Liver (tissue), 9 donors: Measurements from ENCODE around the gene COPG2. TPM values are rescaled to one million over a fixed set of nuclear protein-coding genes. Genes with fewer than 3 reads are reported as not detected.
"Not testable (repeated sequence)": the region's sequence is repeated elsewhere in the genome, so short reads cannot be mapped to it uniquely, and the experiment has no call there.

Experiments
- DNase-seq: peaks from one replicate; pipeline ENCODE4 v3.0.0-alpha.2; 2017; ENCODE audit warnings: low spot score
- H3K27ac ChIP-seq, 2 donors: one replicate each; pipeline ENCODE4 v1.7.0; 2013; ENCODE audit warnings: inconsistent platforms in 2 of 2, low read length in 2 of 2, control low read depth in 1 of 2, low read depth in 1 of 2, mild to moderate bottlenecking in 1 of 2
- H3K27me3 ChIP-seq, 4 donors: one replicate each; pipeline versions ENCODE4 v1.6.1 to v1.7.0; 2013; ENCODE audit warnings: low read length in 3 of 4, inconsistent platforms in 1 of 4, mild to moderate bottlenecking in 1 of 4, moderate library complexity in 1 of 4; ENCODE audit not compliant: control insufficient read depth in 4 of 4, insufficient read depth in 4 of 4
- H3K36me3 ChIP-seq, 4 donors: one replicate each; pipeline versions ENCODE4 v1.6.1 to v1.7.0; 2013; ENCODE audit warnings: low read length in 3 of 4, mild to moderate bottlenecking in 3 of 4, low read depth in 1 of 4, moderate library complexity in 1 of 4; ENCODE audit not compliant: control insufficient read depth in 4 of 4, insufficient read depth in 3 of 4
- H3K4me1 ChIP-seq, 4 donors: one replicate each; pipeline versions ENCODE4 v1.6.1 to v1.7.0; 2013; ENCODE audit warnings: low read length in 3 of 4, mild to moderate bottlenecking in 3 of 4, moderate library complexity in 1 of 4; ENCODE audit not compliant: control insufficient read depth in 4 of 4, insufficient read depth in 4 of 4
- H3K4me3 ChIP-seq, 3 donors: one replicate each; pipeline versions ENCODE4 v1.6.1 to v1.7.0; 2013; ENCODE audit warnings: low read length in 3 of 3, control low read depth in 1 of 3, low read depth in 1 of 3, mild to moderate bottlenecking in 1 of 3
- H3K9ac ChIP-seq, 2 donors: one replicate each; pipeline ENCODE4 v1.7.0; 2013; ENCODE audit warnings: low read length in 2 of 2, mild to moderate bottlenecking in 2 of 2, moderate library complexity in 2 of 2, control low read depth in 1 of 2, low read depth in 1 of 2
- H3K9me3 ChIP-seq, 4 donors: one replicate each; pipeline versions ENCODE4 v1.6.1 to v1.7.0; 2013; ENCODE audit warnings: low read length in 3 of 4; ENCODE audit not compliant: control insufficient read depth in 4 of 4
- ATF3 ChIP-seq: IDR thresholded peaks from 2 replicates; pipeline ENCODE4 v1.6.1; 2016; ENCODE audit warnings: antibody characterized with exemption
- CTCF ChIP-seq: fragments of 150-350 bp; IDR thresholded peaks from 2 replicates; pipeline ENCODE4 v1.5.1; 2017; ENCODE audit warnings: improper control_type of control experiment, low read depth, low read length; ENCODE audit not compliant: missing input control
- EGR1 ChIP-seq, 2 donors: IDR thresholded peaks; 2 replicates each; pipeline ENCODE4 v1.6.1; 2016 to 2018; ENCODE audit warnings: antibody characterized with exemption in 2 of 2, low read depth in 2 of 2
- FOXA1 ChIP-seq: IDR thresholded peaks from 2 replicates; pipeline ENCODE4 v1.6.1; 2016; ENCODE audit warnings: antibody characterized with exemption
- FOXA2 ChIP-seq: IDR thresholded peaks from 2 replicates; pipeline ENCODE4 v1.6.1; 2016; ENCODE audit warnings: antibody characterized with exemption
- GABPA ChIP-seq, 2 donors: IDR thresholded peaks in 1 of 2; conservative IDR thresholded peaks in 1 of 2; 2 replicates each; pipeline ENCODE4 v1.6.1; 2016; ENCODE audit warnings: antibody characterized with exemption in 2 of 2, mild to moderate bottlenecking in 1 of 2, moderate library complexity in 1 of 2
- HNF4A ChIP-seq, 2 donors: conservative IDR thresholded peaks; 2 replicates each; pipeline ENCODE4 v1.6.1; 2016; ENCODE audit warnings: antibody characterized with exemption in 2 of 2, mild to moderate bottlenecking in 2 of 2
- HNF4G ChIP-seq: IDR thresholded peaks from 2 replicates; pipeline ENCODE4 v1.6.1; 2016; ENCODE audit warnings: antibody characterized with exemption
- JUND ChIP-seq, 2 donors: IDR thresholded peaks; 2 replicates each; pipeline ENCODE4 v1.6.1; 2016; ENCODE audit warnings: antibody characterized with exemption in 2 of 2
- MAX ChIP-seq: IDR thresholded peaks from 2 replicates; pipeline ENCODE4 v1.6.1; 2016; ENCODE audit warnings: antibody characterized with exemption
- NR2F2 ChIP-seq: IDR thresholded peaks from 2 replicates; pipeline ENCODE4 v1.6.1; 2016; ENCODE audit warnings: antibody characterized with exemption
- RAD21 ChIP-seq, 2 donors: IDR thresholded peaks; 2 replicates each; pipeline ENCODE4 v1.6.1; 2016; ENCODE audit warnings: antibody characterized with exemption in 2 of 2, mild to moderate bottlenecking in 2 of 2
- RXRA ChIP-seq, 2 donors: IDR thresholded peaks; 2 replicates each; pipeline ENCODE4 v1.6.1; 2017 to 2018; ENCODE audit warnings: antibody characterized with exemption in 2 of 2, mild to moderate bottlenecking in 1 of 2
- SP1 ChIP-seq: IDR thresholded peaks from 2 replicates; pipeline ENCODE4 v1.6.1; 2018; ENCODE audit warnings: antibody characterized with exemption, mild to moderate bottlenecking
- TAF1 ChIP-seq: conservative IDR thresholded peaks from 2 replicates; pipeline ENCODE4 v1.6.1; 2016; ENCODE audit warnings: antibody characterized with exemption, mild to moderate bottlenecking
- YY1 ChIP-seq: IDR thresholded peaks from 2 replicates; pipeline ENCODE4 v1.6.1; 2016; ENCODE audit warnings: antibody characterized with exemption, mild to moderate bottlenecking
- WGBS: extraction: QIAGEN DNeasy Blood & Tissue Kit; methylation state at CpG from one replicate; pipeline ENCODE4 v1.1.7; 2013; 5-methylcytosine and 5-hydroxymethylcytosine counted together
- polyA plus RNA-seq, 2 donors: library from polyadenylated mRNA; stranded (reverse) in 1 of 2; unstranded in 1 of 2; fragments of 200-250 nt in 1 of 2; fragments of >200 nt in 1 of 2; fragmentation: Nextera tagmentation in 1 of 2; extraction: Ambion mirVana in 1 of 2; gene quantifications; one replicate each; pipeline versions ENCODE4 v1.2.1 to v1.2.3, GENCODE V29; 2013 to 2015
- total RNA-seq, 2 donors: library from RNA; depleted of rRNA; stranded (reverse); fragments of >200 nt; gene quantifications; one replicate each; pipeline ENCODE4 v1.2.3, GENCODE V29; 2014
- TF ChIP-seq, protein P1 (sequence below): IDR thresholded peaks from 2 replicates; pipeline ENCODE4 v1.6.1; 2016; ENCODE audit warnings: antibody characterized with exemption
- donor health status: healthy.
- donor health status: healthy.
- donor health status: healthy.
- donor health status: healthy.
- donor health status: healthy.

COPG2 gene
- total and polyA plus RNA-seq, 4 donors, result 0.99 to 10.3 (median 4.7) TPM

DNA sequence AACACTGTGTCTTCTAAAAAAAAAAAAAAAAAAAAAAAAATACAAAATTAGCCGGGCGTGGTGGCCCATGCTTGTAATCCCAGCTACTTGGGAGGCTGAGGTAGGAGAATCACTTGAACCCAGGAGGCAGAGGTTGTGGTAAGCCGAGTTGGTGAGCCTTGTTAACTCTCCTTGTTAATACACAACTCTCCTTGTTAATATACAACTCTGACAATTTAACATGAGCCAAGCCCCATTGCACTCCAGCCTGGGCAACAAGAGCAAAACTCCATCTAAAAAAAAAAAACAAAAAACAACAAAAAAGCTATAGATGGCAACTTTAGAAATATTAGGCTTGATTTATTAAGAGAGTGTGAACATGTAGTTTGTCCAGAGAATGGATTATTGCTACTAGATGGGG, 156.5 kb downstream of the COPG2 start:
- not testable (repeated sequence) for H3K27ac ChIP-seq, H3K36me3 ChIP-seq, H3K4me3 ChIP-seq, H3K9ac ChIP-seq, H3K27me3 ChIP-seq, H3K9me3 ChIP-seq, DNase-seq
- peak; percentile 10 for TF ChIP-seq YY1
- peaks cover 0 to 20% (median 8%) of the 10 kb centered on the region in 4 donors for H3K4me1 ChIP-seq
- 76% methylated on average over 3 of the region's 3 CpGs for WGBS

- Histone ChIP-seq H3K27me3 (no peaks in the 10 kb centered on the region), H3K27ac (no peak overlapping the region), H3K4me1 (peaks cover 0 to 7% (median 3%) of the 10 kb centered on the region in 4 donors), H3K9ac (no peak overlapping the region), H3K9me3 (no peaks in the 10 kb centered on the region), H3K4me3 (no peak overlapping the region), H3K36me3 (peaks cover 2 to 34% (median 24%) of the 10 kb centered on the region in 4 donors)
- WGBS, result 99% methylated on average over 3 of the region's 3 CpGs
- TF ChIP-seq ATF3 (no peak), FOXA1 (no peak), NR2F2 (no peak), RAD21 (IDR thresholded peaks at IDR 0.05) (no peak), HNF4G (no peak), FOXA2 (no peak), MAX (no peak), CTCF (no peak), YY1 (no peak), EGR1 (IDR thresholded peaks at IDR 0.05; ENCODE audit: low read depth in 2 of 2) (no peak), GABPA (IDR thresholded peaks at IDR 0.05 in 1 of 2, conservative IDR thresholded peaks at IDR 0.05 in 1 of 2) (no peak), HNF4A (conservative IDR thresholded peaks at IDR 0.05) (no peak), JUND (IDR thresholded peaks at IDR 0.05) (no peak), TAF1 (no peak), SP1 (no peak)
- TF ChIP-seq, protein P1, sequence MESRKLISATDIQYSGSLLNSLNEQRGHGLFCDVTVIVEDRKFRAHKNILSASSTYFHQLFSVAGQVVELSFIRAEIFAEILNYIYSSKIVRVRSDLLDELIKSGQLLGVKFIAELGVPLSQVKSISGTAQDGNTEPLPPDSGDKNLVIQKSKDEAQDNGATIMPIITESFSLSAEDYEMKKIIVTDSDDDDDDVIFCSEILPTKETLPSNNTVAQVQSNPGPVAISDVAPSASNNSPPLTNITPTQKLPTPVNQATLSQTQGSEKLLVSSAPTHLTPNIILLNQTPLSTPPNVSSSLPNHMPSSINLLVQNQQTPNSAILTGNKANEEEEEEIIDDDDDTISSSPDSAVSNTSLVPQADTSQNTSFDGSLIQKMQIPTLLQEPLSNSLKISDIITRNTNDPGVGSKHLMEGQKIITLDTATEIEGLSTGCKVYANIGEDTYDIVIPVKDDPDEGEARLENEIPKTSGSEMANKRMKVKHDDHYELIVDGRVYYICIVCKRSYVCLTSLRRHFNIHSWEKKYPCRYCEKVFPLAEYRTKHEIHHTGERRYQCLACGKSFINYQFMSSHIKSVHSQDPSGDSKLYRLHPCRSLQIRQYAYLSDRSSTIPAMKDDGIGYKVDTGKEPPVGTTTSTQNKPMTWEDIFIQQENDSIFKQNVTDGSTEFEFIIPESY, result no peak
- DNase-seq, result no peak
Measured at GRCh38 chr7:130506358-130506757, 162.2 kb downstream of the COPG2 start.

- Histone ChIP-seq H3K4me3 (no peak overlapping the region), H3K27me3 (no peaks in the 10 kb centered on the region), H3K36me3 (peaks cover 2 to 38% (median 26%) of the 10 kb centered on the region in 4 donors), H3K27ac (no peak overlapping the region), H3K9me3 (no peaks in the 10 kb centered on the region), H3K4me1 (peaks cover 0 to 7% (median under 1%) of the 10 kb centered on the region in 4 donors), H3K9ac (no peak overlapping the region)
- DNase-seq, result no peak
- TF ChIP-seq FOXA2 (no peak), GABPA (IDR thresholded peaks at IDR 0.05 in 1 of 2, conservative IDR thresholded peaks at IDR 0.05 in 1 of 2) (no peak), MAX (no peak), RXRA (IDR thresholded peaks at IDR 0.05) (no peak), HNF4G (no peak)
- TF ChIP-seq, protein P1, result no peak
Measured at GRCh38 chr7:130505753-130506152, 162.8 kb downstream of the COPG2 start.
